BLaER1 treated with 17β-estradiol and CSF1 and Interleukin-3, amounts not matched to agents 10 nM and 100 nM (cell line): ENCODE results near the gene FAM216B.
A peak's percentile ranks its signal among the peaks of the same experiment; 100 is the strongest.
"Not testable (repeated sequence)": the region's sequence is repeated elsewhere in the genome, so short reads cannot be mapped to it uniquely, and the experiment has no call there.

Experiments
- H3K27ac ChIP-seq, 11 experiments: shearing (Covaris generic); formaldehyde crosslinking; 2 replicates each; pipeline ENCODE4 v1.8.1; 2022
- H3K27me3 ChIP-seq, 11 experiments: shearing (Covaris generic); formaldehyde crosslinking; 2 replicates each; pipeline ENCODE4 v1.8.1; 2022
- H3K36me3 ChIP-seq, 11 experiments: shearing (Covaris generic); formaldehyde crosslinking; 2 replicates each; pipeline ENCODE4 v1.8.1; 2022
- H3K4me1 ChIP-seq, 10 experiments: shearing (Covaris generic); formaldehyde crosslinking; 2 replicates each; pipeline ENCODE4 v1.8.1; 2022
- H3K4me2 ChIP-seq, 11 experiments: shearing (Covaris generic); formaldehyde crosslinking; 2 replicates each; pipeline ENCODE4 v1.8.1; 2022
- H3K4me3 ChIP-seq, 10 experiments: shearing (Covaris generic); formaldehyde crosslinking; 2 replicates each; pipeline ENCODE4 v1.8.1; 2022
- H3K9ac ChIP-seq, 11 experiments: shearing (Covaris generic); formaldehyde crosslinking; 2 replicates each; pipeline ENCODE4 v1.8.1; 2022
- H3K9me3 ChIP-seq, 11 experiments: shearing (Covaris generic); formaldehyde crosslinking; replicated peaks in 1 of 11; 2 replicates each; pipeline ENCODE4 v1.8.1; 2022
- H4K20me1 ChIP-seq, 11 experiments: shearing (Covaris generic); formaldehyde crosslinking; 2 replicates each; pipeline ENCODE4 v1.8.1; 2022
- Cebpa-rat ChIP-seq, 11 experiments: shearing (Covaris generic); IDR thresholded peaks; 2 replicates each; pipeline ENCODE4 v1.8.1; 2022

FAM216B gene

GRCh38 chr13:42766016-42766415, 15.4 kb upstream of the FAM216B start:
- 0 out of 20 replicates have a peak, but pooled peaks cover 0 to 4% (median 0%) of the 10 kb centered on the region in 10 experiments for H3K4me1 ChIP-seq
- TF ChIP-seq Cebpa-rat (IDR thresholded peaks at IDR 0.05) = no peak

GRCh38 chr13:42769650-42770049, 11.7 kb upstream of the FAM216B start:
- no peak for TF ChIP-seq Cebpa-rat (IDR thresholded peaks at IDR 0.05)
- no peaks in the 10 kb centered on the region for H3K36me3 ChIP-seq

More at GRCh38 chr13:42766016-42766415, 15.4 kb upstream of the FAM216B start:
- H4K20me1 ChIP-seq = no peaks in the 10 kb centered on the region
- no peaks in the 10 kb centered on the region for H3K36me3 ChIP-seq
- peaks cover 0 to 6% (median 0%) of the 10 kb centered on the region in 11 experiments; a peak in 2 of 22 replicates for H3K9me3 ChIP-seq
- H3K4me3 ChIP-seq = no peak overlapping the region
- H3K4me2 ChIP-seq = no peak overlapping the region
- no peak overlapping the region for H3K27ac ChIP-seq
- no peaks in the 10 kb centered on the region for H3K27me3 ChIP-seq
- no peak overlapping the region for H3K9ac ChIP-seq

GRCh38 chr13:42776558-42776957, 4.8 kb upstream of the FAM216B start:
- H3K27me3 ChIP-seq, H3K9ac ChIP-seq, H3K4me2 ChIP-seq, H3K27ac ChIP-seq, H3K4me3 ChIP-seq, H4K20me1 ChIP-seq, H3K36me3 ChIP-seq: not testable (repeated sequence)
- Histone ChIP-seq H3K9me3 (peaks cover 0 to 19% (median 7%) of the 10 kb centered on the region in 11 experiments; a peak in 8 of 22 replicates), H3K4me1 (peaks cover 0 to 18% (median 0%) of the 10 kb centered on the region in 10 experiments; a peak in 5 of 20 replicates)

More at GRCh38 chr13:42769650-42770049, 11.7 kb upstream of the FAM216B start:
- Histone ChIP-seq H3K27ac (no peak overlapping the region), H3K4me3 (no peak overlapping the region), H3K4me2 (no peak overlapping the region), H4K20me1 (no peaks in the 10 kb centered on the region), H3K4me1 (no peaks in the 10 kb centered on the region), H3K27me3 (no peaks in the 10 kb centered on the region), H3K9me3 (peaks cover 0 to 14% (median 0%) of the 10 kb centered on the region in 11 experiments; a peak in 4 of 22 replicates), H3K9ac (no peak overlapping the region)

GRCh38 chr13:42777467-42777866, 3.9 kb upstream of the FAM216B start:
- Histone ChIP-seq H3K9me3 (peaks cover 0 to 19% (median 4%) of the 10 kb centered on the region in 11 experiments; a peak in 7 of 22 replicates), H3K27ac (no peak overlapping the region), H3K4me1 (peaks cover 0 to 18% (median 0%) of the 10 kb centered on the region in 10 experiments; a peak in 5 of 20 replicates), H3K4me2 (no peak overlapping the region), H3K27me3 (no peaks in the 10 kb centered on the region), H3K36me3 (no peaks in the 10 kb centered on the region), H3K9ac (no peak overlapping the region), H4K20me1 (no peaks in the 10 kb centered on the region), H3K4me3 (no peak overlapping the region)
- TF ChIP-seq Cebpa-rat (IDR thresholded peaks at IDR 0.05) = no peak

GRCh38 chr13:42780044-42780443, 1.3 kb upstream of the FAM216B start:
- no peaks in the 10 kb centered on the region for H4K20me1 ChIP-seq
- no peaks in the 10 kb centered on the region for H3K27me3 ChIP-seq
- H3K36me3 ChIP-seq = no peaks in the 10 kb centered on the region
- H3K9me3 ChIP-seq = peaks cover 0 to 19% (median 3%) of the 10 kb centered on the region in 11 experiments; a peak in 6 of 22 replicates
- H3K9ac ChIP-seq = no peak overlapping the region
- no peak overlapping the region for H3K27ac ChIP-seq
- TF ChIP-seq Cebpa-rat (IDR thresholded peaks at IDR 0.05) = 0 out of 22 replicates have a peak, but pooled peaks of 1 of the 11 experiments have one; percentile 13
- H3K4me2 ChIP-seq = peak overlapping the region in 2 of 11 experiments; percentile 45 to 60; a peak in 4 of 22 replicates
- no peak overlapping the region for H3K4me3 ChIP-seq
- H3K4me1 ChIP-seq = peaks cover 0 to 18% (median 0%) of the 10 kb centered on the region in 10 experiments; a peak in 5 of 20 replicates

- H4K20me1 ChIP-seq = no peaks in the 10 kb centered on the region
- H3K4me2 ChIP-seq = no peak overlapping the region
- no peaks in the 10 kb centered on the region for H3K4me1 ChIP-seq
- TF ChIP-seq Cebpa-rat (IDR thresholded peaks at IDR 0.05) = no peak
- H3K27ac ChIP-seq = no peak overlapping the region
- no peaks in the 10 kb centered on the region for H3K27me3 ChIP-seq
- no peak overlapping the region for H3K4me3 ChIP-seq
- peaks cover 0 to 16% (median 0%) of the 10 kb centered on the region in 11 experiments; a peak in 8 of 22 replicates for H3K9me3 ChIP-seq
- H3K9ac ChIP-seq = no peak overlapping the region
- H3K36me3 ChIP-seq = no peaks in the 10 kb centered on the region
Measured at GRCh38 chr13:42786715-42787114, 5.3 kb downstream of the FAM216B start.

GRCh38 chr13:42788601-42789000, 7.2 kb downstream of the FAM216B start:
- H3K27me3 ChIP-seq = no peaks in the 10 kb centered on the region
- H3K27ac ChIP-seq = no peak overlapping the region
- no peak overlapping the region for H3K4me3 ChIP-seq
- H3K36me3 ChIP-seq = no peaks in the 10 kb centered on the region
- no peak overlapping the region for H3K9ac ChIP-seq
- no peak overlapping the region for H3K4me2 ChIP-seq
- peaks cover 0 to 20% (median 4%) of the 10 kb centered on the region in 11 experiments; a peak in 8 of 22 replicates for H3K9me3 ChIP-seq
- no peak for TF ChIP-seq Cebpa-rat (IDR thresholded peaks at IDR 0.05)
- H4K20me1 ChIP-seq = no peaks in the 10 kb centered on the region
- H3K4me1 ChIP-seq = no peaks in the 10 kb centered on the region

GRCh38 chr13:42792154-42792553, 10.8 kb downstream of the FAM216B start:
- Histone ChIP-seq H3K36me3 (no peaks in the 10 kb centered on the region), H3K27me3 (no peaks in the 10 kb centered on the region), H3K9me3 (peaks cover 0 to 22% (median 4%) of the 10 kb centered on the region in 11 experiments; a peak in 8 of 22 replicates), H3K4me3 (no peak overlapping the region), H3K4me1 (no peaks in the 10 kb centered on the region), H4K20me1 (no peaks in the 10 kb centered on the region), H3K4me2 (no peak overlapping the region), H3K9ac (no peak overlapping the region), H3K27ac (no peak overlapping the region)
- no peak for TF ChIP-seq Cebpa-rat (IDR thresholded peaks at IDR 0.05)

- H3K9me3 ChIP-seq = peaks cover 0 to 7% (median 0%) of the 10 kb centered on the region in 11 experiments; a peak in 3 of 22 replicates
- no peak overlapping the region for H3K4me3 ChIP-seq
- H3K27me3 ChIP-seq = no peaks in the 10 kb centered on the region
- no peak for TF ChIP-seq Cebpa-rat (IDR thresholded peaks at IDR 0.05)
- H3K4me2 ChIP-seq = no peak overlapping the region
- no peak overlapping the region for H3K27ac ChIP-seq
- H3K4me1 ChIP-seq = no peaks in the 10 kb centered on the region
- H4K20me1 ChIP-seq = no peaks in the 10 kb centered on the region
- no peak overlapping the region for H3K9ac ChIP-seq
- no peaks in the 10 kb centered on the region for H3K36me3 ChIP-seq
Measured at GRCh38 chr13:42794577-42795275, 13.3 kb downstream of the FAM216B start.
